Neural cell (in vitro differentiated cells): ENCODE data around the gene SLC6A18. TPM values are rescaled to one million over a fixed set of nuclear protein-coding genes. Genes with fewer than 3 reads are reported as not detected.

ENCODE experiments used
- H2AFZ ChIP-seq: fragments of 200-600, 300-800 bp; sonication (generic), shearing (Covaris generic); 2 replicates; pipeline ENCODE4 v1.6.0; 2014; ENCODE audit warnings: low read depth, mild to moderate bottlenecking, antibody characterized with exemption, low read length, moderate library complexity
- H3F3A ChIP-seq: fragments of 200-600 bp; shearing (Covaris generic); 2 replicates; pipeline ENCODE4 v1.6.1; 2016; ENCODE audit warnings: mild to moderate bottlenecking, moderate library complexity, mixed read lengths, antibody characterized with exemption, low read length; ENCODE audit not compliant: insufficient read depth, poor library complexity, severe bottlenecking
- H3K27ac ChIP-seq: fragments of 200-600, 300-800 bp; sonication (generic), shearing (Covaris generic); 2 replicates; pipeline ENCODE4 v1.5.1; 2014; ENCODE audit warnings: mild to moderate bottlenecking, low read length, moderate library complexity
- H3K27me3 ChIP-seq: fragments of 300-800, 200-600 bp; sonication (generic), shearing (Covaris generic); 2 replicates; pipeline ENCODE4 v1.6.0; 2014; ENCODE audit warnings: mild to moderate bottlenecking, low read depth, low read length, moderate library complexity; ENCODE audit not compliant: insufficient read depth
- H3K36me3 ChIP-seq: fragments of 300-800, 200-600 bp; sonication (generic), shearing (Covaris generic); 2 replicates; pipeline ENCODE4 v1.5.1; 2014; ENCODE audit warnings: mild to moderate bottlenecking, antibody characterized with exemption, low read length, moderate library complexity; ENCODE audit not compliant: insufficient read depth
- H3K4me2 ChIP-seq: fragments of 300-800, 200-600 bp; sonication (generic), shearing (Covaris generic); 2 replicates; pipeline ENCODE4 v1.6.0; 2014; ENCODE audit warnings: mild to moderate bottlenecking, low read length
- H3K4me3 ChIP-seq: fragments of 300-800, 200-600 bp; sonication (generic), shearing (Covaris generic); 2 replicates; pipeline ENCODE4 v1.5.1; 2014; ENCODE audit warnings: mild to moderate bottlenecking, low read length, moderate library complexity
- H3K79me2 ChIP-seq: fragments of 200-600 bp; shearing (Covaris generic); replicated peaks from 2 replicates; pipeline ENCODE4 v1.6.0; 2014; ENCODE audit warnings: mild to moderate bottlenecking, low read length, moderate library complexity; ENCODE audit not compliant: insufficient read depth
- H3K9ac ChIP-seq: fragments of 300-800, 200-600 bp; sonication (generic), shearing (Covaris generic); 2 replicates; pipeline ENCODE4 v1.6.1; 2016; ENCODE audit warnings: mild to moderate bottlenecking, low read length, mixed read lengths
- H3K9me2 ChIP-seq: fragments of 200-600 bp; shearing (Covaris generic); 2 replicates; pipeline ENCODE4 v1.6.1; 2016; ENCODE audit warnings: mild to moderate bottlenecking, low read length, mixed read lengths; ENCODE audit not compliant: insufficient read depth
- H3K9me3 ChIP-seq: fragments of 200-600, 300-800 bp; sonication (generic), shearing (Covaris generic); 2 replicates; pipeline ENCODE4 v1.6.1; 2016; ENCODE audit warnings: mild to moderate bottlenecking, mixed run types, low read length, moderate library complexity, mixed read lengths
- H4K20me1 ChIP-seq: fragments of 200-600 bp; shearing (Covaris generic); 2 replicates; pipeline ENCODE4 v1.6.1; 2016; ENCODE audit warnings: mild to moderate bottlenecking, mixed run types; ENCODE audit not compliant: insufficient read depth
- EP300 ChIP-seq: fragments of 450-650 bp; conservative IDR thresholded peaks from 2 replicates; pipeline ENCODE4 v1.6.1; 2014; ENCODE audit warnings: antibody characterized with exemption, mild to moderate bottlenecking, moderate library complexity; ENCODE audit not compliant: poor library complexity, severe bottlenecking
- EZH2 ChIP-seq: fragments of 200-600, 300-800 bp; shearing (Covaris generic), sonication (generic); IDR thresholded peaks from 2 replicates; pipeline ENCODE4 v1.6.1; 2014; ENCODE audit warnings: antibody characterized with exemption, low read length, borderline replicate concordance, mild to moderate bottlenecking; ENCODE audit not compliant: insufficient read depth, poor library complexity, severe bottlenecking
- MXI1 ChIP-seq: fragments of 450-650 bp; conservative IDR thresholded peaks from 2 replicates; pipeline ENCODE4 v1.6.1; 2014; ENCODE audit warnings: antibody characterized with exemption, mild to moderate bottlenecking; ENCODE audit not compliant: poor library complexity, severe bottlenecking
- POLR2AphosphoS5 ChIP-seq: IDR thresholded peaks from 2 replicates; pipeline ENCODE4 v1.6.1; 2012
- RAD21 ChIP-seq: fragments of 450-650 bp; conservative IDR thresholded peaks from 2 replicates; pipeline ENCODE4 v1.6.1; 2014; ENCODE audit warnings: antibody characterized with exemption, mild to moderate bottlenecking, moderate library complexity
- SMC3 ChIP-seq: fragments of 450-650 bp; conservative IDR thresholded peaks from 2 replicates; pipeline ENCODE4 v1.6.1; 2014; ENCODE audit warnings: antibody characterized with exemption, mild to moderate bottlenecking, moderate library complexity; ENCODE audit not compliant: poor library complexity
- TAF1 ChIP-seq: IDR thresholded peaks from 2 replicates; pipeline ENCODE4 v1.6.1; 2012; ENCODE audit warnings: low read depth
- polyA plus RNA-seq: library from polyadenylated mRNA; depleted of rRNA; stranded (reverse); fragments of >200 nt; gene quantifications from 2 replicates; pipeline ENCODE4 v1.2.3, GENCODE V29; 2014
- TF ChIP-seq, protein P1 (sequence below): fragments of 450-650 bp; IDR thresholded peaks from 2 replicates; pipeline ENCODE4 v1.5.1; 2014; ENCODE audit warnings: antibody characterized with exemption, mild to moderate bottlenecking, moderate library complexity; ENCODE audit not compliant: poor library complexity, severe bottlenecking
- TF ChIP-seq, protein P2 (sequence below): IDR thresholded peaks from 2 replicates; pipeline ENCODE4 v1.6.1; 2012; ENCODE audit warnings: borderline replicate concordance

Gene SLC6A18
- polyA plus RNA-seq, 1 donor from 2014 or later = not detected

DNA sequence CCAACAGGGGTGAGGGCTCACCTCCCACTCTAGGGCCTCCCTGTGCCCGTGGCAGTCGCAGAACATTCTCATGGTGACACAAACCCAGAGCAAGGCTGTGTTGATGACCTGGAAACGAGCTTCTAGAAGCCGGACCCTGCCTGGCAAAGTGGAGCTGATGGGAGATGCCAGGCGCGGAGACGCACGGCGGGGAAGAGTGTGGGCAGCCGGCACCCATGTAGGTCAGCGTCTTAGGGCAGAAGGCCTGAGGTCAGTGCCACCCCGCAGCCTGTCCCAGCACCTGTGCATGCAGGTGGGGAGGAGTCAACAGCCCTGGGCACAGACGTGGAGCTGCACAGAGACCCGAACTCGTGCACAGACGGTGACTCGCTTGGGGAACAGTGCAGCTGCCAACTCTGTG, 5.4 kb downstream of the SLC6A18 start:
- Histone ChIP-seq H3K27ac (no peak overlapping the region), H3K9me3 (peaks cover 5% of the 10 kb centered on the region), H4K20me1 (no peaks in the 10 kb centered on the region), H3K9ac (no peak overlapping the region), H3K27me3 (no peaks in the 10 kb centered on the region), H3K4me3 (no peak overlapping the region), H2AFZ (no peak overlapping the region), H3K9me2 (no peaks in the 10 kb centered on the region), H3F3A (no peaks in the 10 kb centered on the region), H3K79me2 (no peaks in the 10 kb centered on the region), H3K4me2 (no peak overlapping the region), H3K36me3 (no peaks in the 10 kb centered on the region)
- TF ChIP-seq EP300 (no peak), MXI1 (no peak), EZH2 (no peak), TAF1 (no peak), SMC3 (no peak), POLR2AphosphoS5 (no peak)
- TF ChIP-seq, protein P1, sequence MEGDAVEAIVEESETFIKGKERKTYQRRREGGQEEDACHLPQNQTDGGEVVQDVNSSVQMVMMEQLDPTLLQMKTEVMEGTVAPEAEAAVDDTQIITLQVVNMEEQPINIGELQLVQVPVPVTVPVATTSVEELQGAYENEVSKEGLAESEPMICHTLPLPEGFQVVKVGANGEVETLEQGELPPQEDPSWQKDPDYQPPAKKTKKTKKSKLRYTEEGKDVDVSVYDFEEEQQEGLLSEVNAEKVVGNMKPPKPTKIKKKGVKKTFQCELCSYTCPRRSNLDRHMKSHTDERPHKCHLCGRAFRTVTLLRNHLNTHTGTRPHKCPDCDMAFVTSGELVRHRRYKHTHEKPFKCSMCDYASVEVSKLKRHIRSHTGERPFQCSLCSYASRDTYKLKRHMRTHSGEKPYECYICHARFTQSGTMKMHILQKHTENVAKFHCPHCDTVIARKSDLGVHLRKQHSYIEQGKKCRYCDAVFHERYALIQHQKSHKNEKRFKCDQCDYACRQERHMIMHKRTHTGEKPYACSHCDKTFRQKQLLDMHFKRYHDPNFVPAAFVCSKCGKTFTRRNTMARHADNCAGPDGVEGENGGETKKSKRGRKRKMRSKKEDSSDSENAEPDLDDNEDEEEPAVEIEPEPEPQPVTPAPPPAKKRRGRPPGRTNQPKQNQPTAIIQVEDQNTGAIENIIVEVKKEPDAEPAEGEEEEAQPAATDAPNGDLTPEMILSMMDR = no peak
- TF ChIP-seq, protein P2, sequence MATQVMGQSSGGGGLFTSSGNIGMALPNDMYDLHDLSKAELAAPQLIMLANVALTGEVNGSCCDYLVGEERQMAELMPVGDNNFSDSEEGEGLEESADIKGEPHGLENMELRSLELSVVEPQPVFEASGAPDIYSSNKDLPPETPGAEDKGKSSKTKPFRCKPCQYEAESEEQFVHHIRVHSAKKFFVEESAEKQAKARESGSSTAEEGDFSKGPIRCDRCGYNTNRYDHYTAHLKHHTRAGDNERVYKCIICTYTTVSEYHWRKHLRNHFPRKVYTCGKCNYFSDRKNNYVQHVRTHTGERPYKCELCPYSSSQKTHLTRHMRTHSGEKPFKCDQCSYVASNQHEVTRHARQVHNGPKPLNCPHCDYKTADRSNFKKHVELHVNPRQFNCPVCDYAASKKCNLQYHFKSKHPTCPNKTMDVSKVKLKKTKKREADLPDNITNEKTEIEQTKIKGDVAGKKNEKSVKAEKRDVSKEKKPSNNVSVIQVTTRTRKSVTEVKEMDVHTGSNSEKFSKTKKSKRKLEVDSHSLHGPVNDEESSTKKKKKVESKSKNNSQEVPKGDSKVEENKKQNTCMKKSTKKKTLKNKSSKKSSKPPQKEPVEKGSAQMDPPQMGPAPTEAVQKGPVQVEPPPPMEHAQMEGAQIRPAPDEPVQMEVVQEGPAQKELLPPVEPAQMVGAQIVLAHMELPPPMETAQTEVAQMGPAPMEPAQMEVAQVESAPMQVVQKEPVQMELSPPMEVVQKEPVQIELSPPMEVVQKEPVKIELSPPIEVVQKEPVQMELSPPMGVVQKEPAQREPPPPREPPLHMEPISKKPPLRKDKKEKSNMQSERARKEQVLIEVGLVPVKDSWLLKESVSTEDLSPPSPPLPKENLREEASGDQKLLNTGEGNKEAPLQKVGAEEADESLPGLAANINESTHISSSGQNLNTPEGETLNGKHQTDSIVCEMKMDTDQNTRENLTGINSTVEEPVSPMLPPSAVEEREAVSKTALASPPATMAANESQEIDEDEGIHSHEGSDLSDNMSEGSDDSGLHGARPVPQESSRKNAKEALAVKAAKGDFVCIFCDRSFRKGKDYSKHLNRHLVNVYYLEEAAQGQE = no peak

DNA sequence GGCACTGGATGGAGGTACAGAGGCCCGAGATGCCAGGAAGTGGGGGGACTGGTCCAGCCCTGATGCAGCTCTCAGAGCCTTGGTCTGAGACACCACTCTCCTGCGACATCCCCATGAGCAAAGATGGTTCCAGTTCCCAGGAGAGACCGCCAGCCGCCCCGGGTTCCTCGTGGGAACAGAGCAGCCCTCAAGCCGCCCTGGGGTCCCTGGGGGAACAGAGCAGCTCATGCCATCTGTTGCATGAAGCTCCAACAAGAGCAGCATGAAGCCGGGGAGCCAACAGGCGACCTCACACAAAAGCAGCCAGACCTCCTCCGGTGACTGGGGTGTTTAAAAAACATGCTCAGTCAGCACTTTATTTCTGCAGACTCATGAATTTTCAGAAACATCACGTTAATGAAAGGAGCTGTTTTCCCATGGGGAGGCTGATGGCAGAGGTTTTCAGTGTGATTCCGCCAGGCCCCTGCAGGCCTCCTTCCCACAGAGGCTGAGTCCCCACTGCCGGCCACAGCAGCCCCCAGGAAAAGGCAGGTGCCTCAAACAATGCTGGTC, 6.2 kb downstream of the SLC6A18 start:
- Histone ChIP-seq H3K79me2 (no peaks in the 10 kb centered on the region), H2AFZ (no peak overlapping the region), H3F3A (no peaks in the 10 kb centered on the region), H3K9me3 (peaks cover 12% of the 10 kb centered on the region), H3K36me3 (no peaks in the 10 kb centered on the region), H3K27ac (no peak overlapping the region), H3K9me2 (no peaks in the 10 kb centered on the region), H4K20me1 (no peaks in the 10 kb centered on the region), H3K4me3 (no peak overlapping the region), H3K9ac (no peak overlapping the region), H3K27me3 (no peaks in the 10 kb centered on the region), H3K4me2 (no peak overlapping the region)
- TF ChIP-seq RAD21 = no peak
- no peak for TF ChIP-seq EP300
- no peak for TF ChIP-seq EZH2
- no peak for TF ChIP-seq SMC3
- TF ChIP-seq MXI1 = no peak
- TF ChIP-seq, protein P1 = no peak
- no peak for TF ChIP-seq POLR2AphosphoS5
- TF ChIP-seq, protein P2 = no peak
- TF ChIP-seq TAF1 = no peak
